Measurements from ENCODE around the gene NFASC. TPM values are rescaled to one million over a fixed set of nuclear protein-coding genes. Genes with fewer than 3 reads are reported as not detected.

The NFASC gene
- total and polyA plus RNA-seq, 4 donors = 0.23 to 5.4 (median 1.9) TPM

DNA sequence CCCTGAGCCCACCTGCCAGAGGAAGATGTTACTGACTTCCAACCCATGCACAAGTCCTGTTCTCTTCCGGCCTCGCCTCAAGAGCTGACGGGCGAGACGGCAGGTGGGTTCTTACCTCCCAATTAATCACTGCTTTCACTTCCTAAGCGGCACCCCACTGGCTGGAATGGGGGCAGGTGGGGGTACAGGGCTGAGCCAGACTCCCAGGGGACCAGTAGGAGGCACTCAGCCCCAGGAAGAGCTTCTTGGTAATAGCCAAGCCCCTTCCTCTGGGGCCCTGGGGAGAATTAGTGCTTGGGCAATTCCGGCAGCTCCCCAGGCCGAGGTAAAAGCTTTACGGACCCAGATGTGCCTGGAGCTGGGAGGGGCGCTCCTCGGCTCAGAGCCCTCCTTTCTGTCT lies 182.0 kb downstream of the NFASC start:
- H3K36me3 ChIP-seq (ENCODE audit: control insufficient read depth in 4 of 4, insufficient read depth in 3 of 4, low read depth in 1 of 4, low read length in 3 of 4) = no peaks in the 10 kb centered on the region
- no peak overlapping the region for H3K27ac ChIP-seq (ENCODE audit: low read depth in 1 of 2, low read length in 2 of 2)
- no peaks in the 10 kb centered on the region for H3K27me3 ChIP-seq (ENCODE audit: control insufficient read depth in 4 of 4, insufficient read depth in 4 of 4, low read length in 3 of 4)
- no peaks in the 10 kb centered on the region for H3K9me3 ChIP-seq (ENCODE audit: control insufficient read depth in 4 of 4, low read length in 3 of 4)
- no peak for DNase-seq (ENCODE audit: low spot score)
- peaks cover 0 to 4% (median 0%) of the 10 kb centered on the region in 4 donors for H3K4me1 ChIP-seq (ENCODE audit: control insufficient read depth in 4 of 4, insufficient read depth in 4 of 4, low read length in 3 of 4)
- 90% methylated on average over 11 of the region's 11 CpGs for WGBS
- TF ChIP-seq FOXA1 (IDR thresholded peaks at IDR 0.05) (no peak), YY1 (IDR thresholded peaks at IDR 0.05) (no peak), NR2F2 (IDR thresholded peaks at IDR 0.05) (no peak), CTCF (IDR thresholded peaks at IDR 0.05; ENCODE audit: low read depth, low read length, missing input control) (no peak), ZBTB33 (IDR thresholded peaks at IDR 0.05) (no peak), RAD21 (IDR thresholded peaks at IDR 0.05) (no peak), EGR1 (IDR thresholded peaks at IDR 0.05; ENCODE audit: low read depth in 2 of 2) (no peak), TAF1 (conservative IDR thresholded peaks at IDR 0.05) (no peak), RXRA (IDR thresholded peaks at IDR 0.05) (no peak), FOXA2 (IDR thresholded peaks at IDR 0.05) (no peak), HNF4G (IDR thresholded peaks at IDR 0.05) (no peak), JUND (IDR thresholded peaks at IDR 0.05) (no peak), ATF3 (IDR thresholded peaks at IDR 0.05) (no peak)
- TF ChIP-seq, protein P1, sequence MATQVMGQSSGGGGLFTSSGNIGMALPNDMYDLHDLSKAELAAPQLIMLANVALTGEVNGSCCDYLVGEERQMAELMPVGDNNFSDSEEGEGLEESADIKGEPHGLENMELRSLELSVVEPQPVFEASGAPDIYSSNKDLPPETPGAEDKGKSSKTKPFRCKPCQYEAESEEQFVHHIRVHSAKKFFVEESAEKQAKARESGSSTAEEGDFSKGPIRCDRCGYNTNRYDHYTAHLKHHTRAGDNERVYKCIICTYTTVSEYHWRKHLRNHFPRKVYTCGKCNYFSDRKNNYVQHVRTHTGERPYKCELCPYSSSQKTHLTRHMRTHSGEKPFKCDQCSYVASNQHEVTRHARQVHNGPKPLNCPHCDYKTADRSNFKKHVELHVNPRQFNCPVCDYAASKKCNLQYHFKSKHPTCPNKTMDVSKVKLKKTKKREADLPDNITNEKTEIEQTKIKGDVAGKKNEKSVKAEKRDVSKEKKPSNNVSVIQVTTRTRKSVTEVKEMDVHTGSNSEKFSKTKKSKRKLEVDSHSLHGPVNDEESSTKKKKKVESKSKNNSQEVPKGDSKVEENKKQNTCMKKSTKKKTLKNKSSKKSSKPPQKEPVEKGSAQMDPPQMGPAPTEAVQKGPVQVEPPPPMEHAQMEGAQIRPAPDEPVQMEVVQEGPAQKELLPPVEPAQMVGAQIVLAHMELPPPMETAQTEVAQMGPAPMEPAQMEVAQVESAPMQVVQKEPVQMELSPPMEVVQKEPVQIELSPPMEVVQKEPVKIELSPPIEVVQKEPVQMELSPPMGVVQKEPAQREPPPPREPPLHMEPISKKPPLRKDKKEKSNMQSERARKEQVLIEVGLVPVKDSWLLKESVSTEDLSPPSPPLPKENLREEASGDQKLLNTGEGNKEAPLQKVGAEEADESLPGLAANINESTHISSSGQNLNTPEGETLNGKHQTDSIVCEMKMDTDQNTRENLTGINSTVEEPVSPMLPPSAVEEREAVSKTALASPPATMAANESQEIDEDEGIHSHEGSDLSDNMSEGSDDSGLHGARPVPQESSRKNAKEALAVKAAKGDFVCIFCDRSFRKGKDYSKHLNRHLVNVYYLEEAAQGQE (IDR thresholded peaks at IDR 0.05) = no peak
- TF ChIP-seq, protein P2, sequence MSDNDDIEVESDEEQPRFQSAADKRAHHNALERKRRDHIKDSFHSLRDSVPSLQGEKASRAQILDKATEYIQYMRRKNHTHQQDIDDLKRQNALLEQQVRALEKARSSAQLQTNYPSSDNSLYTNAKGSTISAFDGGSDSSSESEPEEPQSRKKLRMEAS (IDR thresholded peaks at IDR 0.05) = no peak
- H3K4me3 ChIP-seq (ENCODE audit: low read depth in 1 of 3, low read length in 3 of 3) = no peak overlapping the region
- no peak overlapping the region for H3K9ac ChIP-seq (ENCODE audit: low read depth in 1 of 2, low read length in 2 of 2)

DNA sequence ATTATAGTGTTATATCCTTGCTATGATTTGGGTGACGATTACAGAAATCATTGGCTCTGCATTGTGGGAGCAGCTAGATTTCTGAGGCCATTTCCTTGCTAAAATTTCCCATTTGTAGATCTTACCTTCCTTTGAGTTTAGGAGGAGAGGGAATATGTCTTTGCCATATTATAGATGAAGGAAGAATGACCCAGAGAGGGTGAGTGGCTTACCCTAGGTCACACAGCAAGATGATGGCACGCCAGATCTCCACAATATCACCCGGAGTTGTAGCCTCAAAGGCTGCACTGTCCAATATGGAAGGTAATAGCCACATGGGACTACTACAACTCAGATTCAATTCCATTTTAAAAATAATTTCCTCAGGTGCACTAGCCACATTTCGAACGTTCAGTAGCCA lies 182.6 kb downstream of the NFASC start:
- Histone ChIP-seq H3K36me3 (ENCODE audit: control insufficient read depth in 4 of 4, insufficient read depth in 3 of 4, low read depth in 1 of 4, low read length in 3 of 4) (no peaks in the 10 kb centered on the region), H3K9me3 (ENCODE audit: control insufficient read depth in 4 of 4, low read length in 3 of 4) (no peaks in the 10 kb centered on the region), H3K4me3 (ENCODE audit: low read depth in 1 of 3, low read length in 3 of 3) (no peak overlapping the region), H3K4me1 (ENCODE audit: control insufficient read depth in 4 of 4, insufficient read depth in 4 of 4, low read length in 3 of 4) (peaks cover 0 to 4% (median 0%) of the 10 kb centered on the region in 4 donors), H3K9ac (ENCODE audit: low read depth in 1 of 2, low read length in 2 of 2) (no peak overlapping the region), H3K27ac (ENCODE audit: low read depth in 1 of 2, low read length in 2 of 2) (no peak overlapping the region), H3K27me3 (ENCODE audit: control insufficient read depth in 4 of 4, insufficient read depth in 4 of 4, low read length in 3 of 4) (no peaks in the 10 kb centered on the region)
- WGBS = 92% methylated on average over 5 of the region's 5 CpGs
- no peak for TF ChIP-seq RAD21 (IDR thresholded peaks at IDR 0.05)
- no peak for DNase-seq (ENCODE audit: low spot score)
